GM21737 (cell line): ENCODE measurements around the gene RGPD3.
"Not testable (repeated sequence)": the region's sequence is repeated elsewhere in the genome, so short reads cannot be mapped to it uniquely, and the experiment has no call there.

Source experiments
- ATAC-seq: cut with Tn5 transposase; IDR thresholded peaks from one replicate; pipeline ENCODE4 v1.9.1; 2021; ENCODE audit warnings: mild to moderate bottlenecking, moderate library complexity; ENCODE audit not compliant: unreplicated experiment

The RGPD3 gene

GRCh38 chr2:106468107-106468506, at the start of gene RGPD3:
Gene RGPD3 (minus strand): TSS chr2:106468413. CDS start chr2:106468288, 125 bp downstream.
- ATAC-seq = not testable (repeated sequence)

- ATAC-seq = no peak
Measured at GRCh38 chr2:106517329-106517728, 49.1 kb upstream of the RGPD3 start.

- ATAC-seq = no peak
Measured at GRCh38 chr2:106516864-106517263, 48.7 kb upstream of the RGPD3 start.

GRCh38 chr2:106516436-106516835, 48.2 kb upstream of the RGPD3 start:
- ATAC-seq = no peak

- ATAC-seq = not testable (repeated sequence)
Measured at GRCh38 chr2:106514827-106515226, 46.6 kb upstream of the RGPD3 start.

GRCh38 chr2:106513391-106513790, 45.2 kb upstream of the RGPD3 start:
- ATAC-seq = not testable (repeated sequence)

GRCh38 chr2:106511934-106512333, 43.7 kb upstream of the RGPD3 start:
- not testable (repeated sequence) for ATAC-seq

GRCh38 chr2:106511476-106511901, 43.3 kb upstream of the RGPD3 start:
- ATAC-seq = not testable (repeated sequence)

- ATAC-seq = not testable (repeated sequence)
Measured at GRCh38 chr2:106510791-106511190, 42.6 kb upstream of the RGPD3 start.

- ATAC-seq = not testable (repeated sequence)
Measured at GRCh38 chr2:106509374-106509770, 41.2 kb upstream of the RGPD3 start.

GRCh38 chr2:106508660-106509373, 40.6 kb upstream of the RGPD3 start:
- ATAC-seq = not testable (repeated sequence)

GRCh38 chr2:106506002-106506687, 37.9 kb upstream of the RGPD3 start:
- ATAC-seq = not testable (repeated sequence)

- not testable (repeated sequence) for ATAC-seq
Measured at GRCh38 chr2:106504787-106505186, 36.6 kb upstream of the RGPD3 start.

- not testable (repeated sequence) for ATAC-seq
Measured at GRCh38 chr2:106504192-106504591, 36.0 kb upstream of the RGPD3 start.

- ATAC-seq = not testable (repeated sequence)
Measured at GRCh38 chr2:106502351-106502750, 34.1 kb upstream of the RGPD3 start.

GRCh38 chr2:106500350-106500749, 32.1 kb upstream of the RGPD3 start:
- ATAC-seq = not testable (repeated sequence)

- not testable (repeated sequence) for ATAC-seq
Measured at GRCh38 chr2:106498549-106498948, 30.3 kb upstream of the RGPD3 start.

- ATAC-seq = not testable (repeated sequence)
Measured at GRCh38 chr2:106492913-106493312, 24.7 kb upstream of the RGPD3 start.

- ATAC-seq = not testable (repeated sequence)
Measured at GRCh38 chr2:106492399-106492798, 24.2 kb upstream of the RGPD3 start.

- not testable (repeated sequence) for ATAC-seq
Measured at GRCh38 chr2:106489701-106490100, 21.5 kb upstream of the RGPD3 start.

GRCh38 chr2:106487386-106488191, 19.4 kb upstream of the RGPD3 start:
- ATAC-seq = not testable (repeated sequence)
